ENCODE measurements around the gene RIOK2.
"Not testable (repeated sequence)": the region's sequence is repeated elsewhere in the genome, so short reads cannot be mapped to it uniquely, and the experiment has no call there.

RIOK2 gene

GRCh38 chr5:97165726-97166125 lies 17.3 kb downstream of the RIOK2 start:
- DNase-seq: no peak

- DNase-seq: no peak
Observed at GRCh38 chr5:97164846-97165245, 18.2 kb downstream of the RIOK2 start.

GRCh38 chr5:97163790-97164285 lies 19.2 kb downstream of the RIOK2 start:
- no peak for DNase-seq

- no peak for DNase-seq
Observed at GRCh38 chr5:97163360-97163764, 19.7 kb downstream of the RIOK2 start.

- DNase-seq: no peak
Observed at GRCh38 chr5:97162045-97162444, 21.0 kb downstream of the RIOK2 start.

- DNase-seq: no peak
Observed at GRCh38 chr5:97157689-97158088, 25.4 kb downstream of the RIOK2 start.

- no peak for DNase-seq
Observed at GRCh38 chr5:97151370-97151769, 31.7 kb downstream of the RIOK2 start.

- DNase-seq: no peak
Observed at GRCh38 chr5:97150401-97150800, 32.6 kb downstream of the RIOK2 start.

- no peak for DNase-seq
Observed at GRCh38 chr5:97149709-97150108, 33.3 kb downstream of the RIOK2 start.

- no peak for DNase-seq
Observed at GRCh38 chr5:97148288-97148687, 34.8 kb downstream of the RIOK2 start.

GRCh38 chr5:97143704-97144103 lies 39.3 kb downstream of the RIOK2 start:
- DNase-seq: no peak

- no peak for DNase-seq
Observed at GRCh38 chr5:97142521-97143254, 40.4 kb downstream of the RIOK2 start, which contains the start of gene LIX1. Gene LIX1 (minus strand): TSS chr5:97142611. CDS start chr5:97142576, 35 bp downstream.

GRCh38 chr5:97141539-97141938 lies 41.5 kb downstream of the RIOK2 start:
- no peak for DNase-seq

- DNase-seq: no peak
Observed at GRCh38 chr5:97141031-97141430, 42.0 kb downstream of the RIOK2 start.

- not testable (repeated sequence) for DNase-seq
Observed at GRCh38 chr5:97140250-97140649, 42.8 kb downstream of the RIOK2 start.

- no peak for DNase-seq
Observed at GRCh38 chr5:97136475-97136874, 46.6 kb downstream of the RIOK2 start.

GRCh38 chr5:97135868-97136267 lies 47.2 kb downstream of the RIOK2 start:
- DNase-seq: no peak

- no peak for DNase-seq
Observed at GRCh38 chr5:97134634-97135033, 48.4 kb downstream of the RIOK2 start.

GRCh38 chr5:97133101-97133500 lies 49.9 kb downstream of the RIOK2 start:
- DNase-seq: no peak

GRCh38 chr5:97131921-97132320 lies 51.1 kb downstream of the RIOK2 start:
- no peak for DNase-seq

- no peak for DNase-seq
Observed at GRCh38 chr5:97131139-97131710, 51.8 kb downstream of the RIOK2 start.

- no peak for DNase-seq
Observed at GRCh38 chr5:97127727-97128126, 55.3 kb downstream of the RIOK2 start.

- no peak for DNase-seq
Observed at GRCh38 chr5:97125125-97125683, 57.8 kb downstream of the RIOK2 start.

GRCh38 chr5:97124335-97124734 lies 58.7 kb downstream of the RIOK2 start:
- DNase-seq: no peak

Measured in 8988T (cell line).